Measurements from ENCODE around the gene FIBIN.
"Not testable (repeated sequence)": the region's sequence is repeated elsewhere in the genome, so short reads cannot be mapped to it uniquely, and the experiment has no call there.

The FIBIN gene

DNA sequence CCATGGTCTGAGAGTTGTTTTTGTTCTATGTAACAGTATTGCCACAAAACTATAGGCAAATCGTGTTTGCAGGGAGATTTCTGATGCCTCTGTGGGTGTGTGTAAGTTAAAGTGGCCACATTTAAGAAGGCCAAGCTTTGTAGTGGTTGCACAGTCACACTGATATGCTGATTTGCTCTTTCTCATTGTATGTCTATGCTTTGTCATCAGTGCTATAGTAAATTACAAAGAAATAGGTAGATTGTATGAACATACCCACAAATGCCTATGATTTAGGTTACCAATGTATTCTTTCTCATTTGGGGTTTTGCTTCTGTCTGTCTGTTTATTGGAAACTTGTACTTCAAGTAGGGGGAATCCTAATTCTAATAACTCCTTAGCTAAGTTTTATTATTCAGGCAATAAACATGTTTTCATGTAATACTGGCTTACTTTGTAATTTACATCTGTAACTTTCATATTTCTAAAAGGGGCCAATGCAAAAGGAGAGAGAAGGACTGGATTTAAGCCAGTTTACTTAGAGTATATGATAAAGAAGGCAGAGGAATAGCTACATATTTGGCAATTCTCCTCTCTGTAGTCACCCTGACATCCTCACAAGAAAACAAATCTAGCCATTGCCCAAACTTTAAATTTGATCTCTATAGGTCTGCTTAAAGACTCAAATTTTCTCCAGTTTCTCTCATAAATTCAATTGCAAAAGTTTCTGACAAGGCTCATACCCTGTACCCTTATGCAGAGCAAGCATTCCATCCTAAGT, 2.0 kb downstream of the FIBIN start:
- Histone ChIP-seq H3K23ac (ENCODE audit: low read length) (no peak overlapping the region), H2BK5ac (ENCODE audit: low read depth, low read length, poor library complexity) (no peak overlapping the region), H3K4ac (ENCODE audit: low read depth, low read length) (no peak overlapping the region), H2BK12ac (ENCODE audit: low read length) (no peak overlapping the region), H4K12ac (ENCODE audit: low read depth, low read length) (no peak overlapping the region), H3K14ac (ENCODE audit: low read length) (no peak overlapping the region), H3K79me2 (ENCODE audit: control insufficient read depth, insufficient read depth, low read length, poor library complexity) (no peaks in the 10 kb centered on the region), H3K18ac (ENCODE audit: low read length) (no peak overlapping the region), H3K79me1 (ENCODE audit: low read length) (no peaks in the 10 kb centered on the region), H3K9ac (ENCODE audit: low read length) (no peak overlapping the region), H3K4me1 (ENCODE audit: control insufficient read depth in 1 of 2, insufficient read depth in 2 of 2, low read length in 2 of 2) (peaks cover 0 to 3% of the 10 kb centered on the region in 2 experiments), H3K4me2 (ENCODE audit: low read length) (no peak overlapping the region), H4K8ac (ENCODE audit: low read depth, low read length) (no peak overlapping the region), H2BK120ac (ENCODE audit: insufficient read depth, low read length, poor library complexity) (no peak overlapping the region), H2AK5ac (ENCODE audit: low read length) (no peak overlapping the region), H3K36me3 (ENCODE audit: control insufficient read depth in 1 of 2, insufficient read depth in 2 of 2, low read length in 2 of 2) (no peaks in the 10 kb centered on the region), H3K27ac (ENCODE audit: low read depth, low read length) (no peak overlapping the region), H3K9me3 (ENCODE audit: insufficient read depth, low read depth, low read length) (peaks cover 2% of the 10 kb centered on the region), H3K27me3 (ENCODE audit: insufficient read depth, low read length) (no peaks in the 10 kb centered on the region), H2AFZ (ENCODE audit: insufficient read depth, low read length, poor library complexity) (no peak overlapping the region), H4K91ac (ENCODE audit: low read depth, low read length) (no peak overlapping the region), H3K4me3 (ENCODE audit: low read depth, low read length) (no peak overlapping the region)
- no CpG with 5 or more reads among the region's 1 CpG for WGBS (ENCODE audit: extremely low coverage, insufficient coverage, insufficient read length)
- DNase-seq = no peak

DNA sequence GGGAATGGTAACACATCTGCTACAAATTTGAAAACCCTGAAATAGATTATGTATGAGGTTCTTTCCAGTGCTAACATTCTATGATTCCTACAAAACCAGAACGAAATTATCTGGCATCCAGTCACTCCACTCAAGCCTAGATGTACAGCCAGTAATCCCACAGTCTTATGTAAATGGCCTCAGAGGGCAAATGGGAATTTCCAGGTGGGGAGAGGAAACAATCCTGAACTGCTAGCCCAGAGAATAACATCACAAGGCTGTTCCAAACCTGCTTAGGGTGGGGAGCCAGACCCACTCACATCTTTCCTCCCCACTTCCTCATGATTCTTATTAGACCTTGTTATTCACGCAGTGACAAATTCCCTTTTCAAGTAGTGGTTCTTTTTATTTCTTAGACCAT, 3.5 kb downstream of the FIBIN start:
- H4K91ac ChIP-seq (ENCODE audit: low read depth, low read length) = no peak overlapping the region
- H2BK5ac ChIP-seq (ENCODE audit: low read depth, low read length, poor library complexity) = no peak overlapping the region
- H2AK5ac ChIP-seq (ENCODE audit: low read length) = no peak overlapping the region
- H3K27me3 ChIP-seq (ENCODE audit: insufficient read depth, low read length) = no peaks in the 10 kb centered on the region
- H3K79me1 ChIP-seq (ENCODE audit: low read length) = no peaks in the 10 kb centered on the region
- H3K27ac ChIP-seq (ENCODE audit: low read depth, low read length) = no peak overlapping the region
- no peak overlapping the region for H3K9ac ChIP-seq (ENCODE audit: low read length)
- peaks cover 2% of the 10 kb centered on the region for H3K9me3 ChIP-seq (ENCODE audit: insufficient read depth, low read depth, low read length)
- H3K18ac ChIP-seq (ENCODE audit: low read length) = no peak overlapping the region
- H4K8ac ChIP-seq (ENCODE audit: low read depth, low read length) = no peak overlapping the region
- H2BK12ac ChIP-seq (ENCODE audit: low read length) = no peak overlapping the region
- H2AFZ ChIP-seq (ENCODE audit: insufficient read depth, low read length, poor library complexity) = no peak overlapping the region
- H3K4me1 ChIP-seq (ENCODE audit: control insufficient read depth in 1 of 2, insufficient read depth in 2 of 2, low read length in 2 of 2) = peaks cover 0 to 3% of the 10 kb centered on the region in 2 experiments
- no peaks in the 10 kb centered on the region for H3K79me2 ChIP-seq (ENCODE audit: control insufficient read depth, insufficient read depth, low read length, poor library complexity)
- no peak overlapping the region for H2BK120ac ChIP-seq (ENCODE audit: insufficient read depth, low read length, poor library complexity)
- H3K23ac ChIP-seq (ENCODE audit: low read length) = no peak overlapping the region
- H3K4me3 ChIP-seq (ENCODE audit: low read depth, low read length) = no peak overlapping the region
- no peak for DNase-seq
- H3K14ac ChIP-seq (ENCODE audit: low read length) = no peak overlapping the region
- WGBS (ENCODE audit: extremely low coverage, insufficient coverage, insufficient read length) = no CpG with 5 or more reads among the region's 2 CpGs
- no peak overlapping the region for H3K4ac ChIP-seq (ENCODE audit: low read depth, low read length)
- no peak overlapping the region for H4K12ac ChIP-seq (ENCODE audit: low read depth, low read length)
- H3K4me2 ChIP-seq (ENCODE audit: low read length) = no peak overlapping the region
- H3K36me3 ChIP-seq (ENCODE audit: control insufficient read depth in 1 of 2, insufficient read depth in 2 of 2, low read length in 2 of 2) = no peaks in the 10 kb centered on the region

DNA sequence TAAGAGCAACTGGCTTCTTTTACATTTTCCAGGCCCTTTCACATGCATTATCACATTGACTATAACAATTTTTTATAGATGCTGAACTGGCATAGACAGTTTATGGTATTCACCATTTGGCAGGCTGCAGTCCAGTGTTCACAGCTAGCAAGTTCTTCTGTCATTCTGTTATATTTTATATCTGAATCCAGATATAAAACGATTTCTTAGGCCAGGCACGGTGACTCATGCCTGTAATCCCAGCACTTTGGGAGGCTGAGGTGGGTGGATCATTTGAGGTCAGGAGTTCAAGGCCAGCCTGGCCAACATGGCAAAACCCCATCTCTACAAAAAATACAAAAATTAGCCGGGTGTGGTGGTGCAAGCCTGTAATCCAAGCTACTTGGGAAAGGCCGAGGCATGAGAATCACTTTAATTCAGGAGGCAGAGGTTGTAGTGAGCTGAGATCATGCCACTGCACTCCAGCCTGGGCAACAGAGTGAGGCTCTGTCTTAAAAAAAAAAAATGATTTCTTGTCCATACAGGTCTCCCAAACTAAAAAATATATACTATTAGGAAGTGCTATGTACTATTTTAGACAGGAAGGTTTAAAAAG, 7.3 kb downstream of the FIBIN start:
- H2BK5ac ChIP-seq (ENCODE audit: low read depth, low read length, poor library complexity); H3K79me1 ChIP-seq (ENCODE audit: low read length); H3K4me3 ChIP-seq (ENCODE audit: low read depth, low read length); H3K4ac ChIP-seq (ENCODE audit: low read depth, low read length); H4K12ac ChIP-seq (ENCODE audit: low read depth, low read length); H3K4me2 ChIP-seq (ENCODE audit: low read length); H3K79me2 ChIP-seq (ENCODE audit: control insufficient read depth, insufficient read depth, low read length, poor library complexity); H3K18ac ChIP-seq (ENCODE audit: low read length); H3K23ac ChIP-seq (ENCODE audit: low read length); H3K9me3 ChIP-seq (ENCODE audit: insufficient read depth, low read depth, low read length); DNase-seq; H3K9ac ChIP-seq (ENCODE audit: low read length); H3K27me3 ChIP-seq (ENCODE audit: insufficient read depth, low read length); H4K8ac ChIP-seq (ENCODE audit: low read depth, low read length); H3K36me3 ChIP-seq (ENCODE audit: control insufficient read depth in 1 of 2, insufficient read depth in 2 of 2, low read length in 2 of 2); H4K91ac ChIP-seq (ENCODE audit: low read depth, low read length); H2BK12ac ChIP-seq (ENCODE audit: low read length); H2AFZ ChIP-seq (ENCODE audit: insufficient read depth, low read length, poor library complexity); H3K4me1 ChIP-seq (ENCODE audit: control insufficient read depth in 1 of 2, insufficient read depth in 2 of 2, low read length in 2 of 2); H3K14ac ChIP-seq (ENCODE audit: low read length); H3K27ac ChIP-seq (ENCODE audit: low read depth, low read length); H2BK120ac ChIP-seq (ENCODE audit: insufficient read depth, low read length, poor library complexity); H2AK5ac ChIP-seq (ENCODE audit: low read length): not testable (repeated sequence)
- WGBS (ENCODE audit: extremely low coverage, insufficient coverage, insufficient read length) = no CpG with 5 or more reads among the region's 4 CpGs

DNA sequence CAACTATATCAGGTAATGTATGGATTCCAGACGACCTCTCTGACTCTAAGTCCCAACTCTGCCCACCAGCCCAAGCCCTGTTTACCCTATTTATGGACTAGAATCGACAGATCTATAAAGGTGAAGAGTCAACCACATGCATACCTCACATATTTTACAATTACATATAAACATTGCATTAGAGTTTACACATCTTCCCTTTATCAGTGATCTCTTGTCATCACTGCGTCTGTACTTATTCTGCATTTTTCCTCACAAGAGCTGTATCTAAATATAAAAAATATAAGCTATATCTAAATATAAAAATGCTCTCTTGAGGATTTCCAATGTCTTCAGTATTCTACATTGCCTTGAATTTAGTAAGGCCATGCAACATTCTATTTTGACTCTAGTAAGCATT, 8.5 kb downstream of the FIBIN start:
- no peak overlapping the region for H3K27ac ChIP-seq (ENCODE audit: low read depth, low read length)
- H3K36me3 ChIP-seq (ENCODE audit: control insufficient read depth in 1 of 2, insufficient read depth in 2 of 2, low read length in 2 of 2) = no peaks in the 10 kb centered on the region
- H4K91ac ChIP-seq (ENCODE audit: low read depth, low read length) = no peak overlapping the region
- no peak for DNase-seq
- H2BK12ac ChIP-seq (ENCODE audit: low read length) = no peak overlapping the region
- H4K8ac ChIP-seq (ENCODE audit: low read depth, low read length) = no peak overlapping the region
- no peak overlapping the region for H2BK120ac ChIP-seq (ENCODE audit: insufficient read depth, low read length, poor library complexity)
- WGBS (ENCODE audit: extremely low coverage, insufficient coverage, insufficient read length) = no CpG with 5 or more reads among the region's 3 CpGs
- no peak overlapping the region for H2BK5ac ChIP-seq (ENCODE audit: low read depth, low read length, poor library complexity)
- no peaks in the 10 kb centered on the region for H3K79me2 ChIP-seq (ENCODE audit: control insufficient read depth, insufficient read depth, low read length, poor library complexity)
- no peaks in the 10 kb centered on the region for H3K9me3 ChIP-seq (ENCODE audit: insufficient read depth, low read depth, low read length)
- no peak overlapping the region for H3K4ac ChIP-seq (ENCODE audit: low read depth, low read length)
- no peak overlapping the region for H3K23ac ChIP-seq (ENCODE audit: low read length)
- H3K27me3 ChIP-seq (ENCODE audit: insufficient read depth, low read length) = no peaks in the 10 kb centered on the region
- no peak overlapping the region for H3K4me3 ChIP-seq (ENCODE audit: low read depth, low read length)
- no peak overlapping the region for H4K12ac ChIP-seq (ENCODE audit: low read depth, low read length)
- H3K14ac ChIP-seq (ENCODE audit: low read length) = no peak overlapping the region
- H2AK5ac ChIP-seq (ENCODE audit: low read length) = no peak overlapping the region
- H2AFZ ChIP-seq (ENCODE audit: insufficient read depth, low read length, poor library complexity) = no peak overlapping the region
- H3K4me1 ChIP-seq (ENCODE audit: control insufficient read depth in 1 of 2, insufficient read depth in 2 of 2, low read length in 2 of 2) = no peaks in the 10 kb centered on the region
- H3K79me1 ChIP-seq (ENCODE audit: low read length) = no peaks in the 10 kb centered on the region
- H3K9ac ChIP-seq (ENCODE audit: low read length) = no peak overlapping the region
- no peak overlapping the region for H3K4me2 ChIP-seq (ENCODE audit: low read length)
- no peak overlapping the region for H3K18ac ChIP-seq (ENCODE audit: low read length)
